GM12801 (cell line): Measurements from ENCODE around the gene GNAS-AS1.

ENCODE experiments used
- CTCF ChIP-seq: IDR thresholded peaks from one replicate; pipeline ENCODE4 v1.5.1; 2011; ENCODE audit warnings: control low read depth; ENCODE audit not compliant: insufficient read length; ENCODE audit errors: extremely low read depth

The GNAS-AS1 gene

GRCh38 chr20:58843128-58843556, 7.6 kb downstream of the GNAS-AS1 start:
- no peak for TF ChIP-seq CTCF

- no peak for TF ChIP-seq CTCF
These were observed 8.4 kb downstream of the GNAS-AS1 start for GRCh38 chr20:58842276-58842675.

- TF ChIP-seq CTCF = no peak
These were observed 9.0 kb downstream of the GNAS-AS1 start for GRCh38 chr20:58841539-58842264.

GRCh38 chr20:58840816-58841538, 9.7 kb downstream of the GNAS-AS1 start:
- TF ChIP-seq CTCF = no peak

GRCh38 chr20:58839991-58840747, 10.5 kb downstream of the GNAS-AS1 start:
- TF ChIP-seq CTCF = no peak

- TF ChIP-seq CTCF = no peak
These were observed 11.2 kb downstream of the GNAS-AS1 start for GRCh38 chr20:58839474-58839874.

- TF ChIP-seq CTCF = no peak
These were observed 12.5 kb downstream of the GNAS-AS1 start for GRCh38 chr20:58838174-58838573.
